Medulla oblongata (tissue), 1 donor: ENCODE measurements around the gene TMEM130.

Experiments used
- DNase-seq: peaks from one replicate; pipeline ENCODE4 v3.0.0-alpha.2; 2015; ENCODE audit errors: extremely low spot score

TMEM130 gene

GRCh38 chr7:98869597-98870120 is at the start of gene TMEM130:
TMEM130 (minus strand) TSS chr7:98870014; CDS start chr7:98869861, 153 bp downstream.
- no peak for DNase-seq

GRCh38 chr7:98917331-98917730 is 47.5 kb upstream of the TMEM130 start:
- DNase-seq = no peak

GRCh38 chr7:98913612-98914011 is 43.8 kb upstream of the TMEM130 start:
- no peak for DNase-seq

GRCh38 chr7:98913026-98913425 is 43.2 kb upstream of the TMEM130 start:
- no peak for DNase-seq

- DNase-seq = no peak
Observed at GRCh38 chr7:98911916-98912315, 42.1 kb upstream of the TMEM130 start.

GRCh38 chr7:98910427-98910826 is 40.6 kb upstream of the TMEM130 start:
- no peak for DNase-seq

- no peak for DNase-seq
Observed at GRCh38 chr7:98909487-98909886, 39.7 kb upstream of the TMEM130 start.

- no peak for DNase-seq
Observed at GRCh38 chr7:98908585-98908984, 38.8 kb upstream of the TMEM130 start.

- no peak for DNase-seq
Observed at GRCh38 chr7:98907570-98907969, 37.8 kb upstream of the TMEM130 start.

- DNase-seq = no peak
Observed at GRCh38 chr7:98903246-98903645, 33.4 kb upstream of the TMEM130 start.

- DNase-seq = no peak
Observed at GRCh38 chr7:98902523-98902922, 32.7 kb upstream of the TMEM130 start.

- no peak for DNase-seq
Observed at GRCh38 chr7:98900815-98901214, 31.0 kb upstream of the TMEM130 start.

- no peak for DNase-seq
Observed at GRCh38 chr7:98899816-98900215, 30.0 kb upstream of the TMEM130 start.

- DNase-seq = no peak
Observed at GRCh38 chr7:98892609-98893008, 22.8 kb upstream of the TMEM130 start.

GRCh38 chr7:98887038-98887437 is 17.2 kb upstream of the TMEM130 start:
- DNase-seq = no peak

GRCh38 chr7:98884416-98884815 is 14.6 kb upstream of the TMEM130 start:
- DNase-seq = no peak

- no peak for DNase-seq
Observed at GRCh38 chr7:98881561-98882315, 11.9 kb upstream of the TMEM130 start.

- DNase-seq = no peak
Observed at GRCh38 chr7:98880485-98880884, 10.7 kb upstream of the TMEM130 start.

- DNase-seq = no peak
Observed at GRCh38 chr7:98879979-98880315, 10.1 kb upstream of the TMEM130 start.

GRCh38 chr7:98879198-98879978 is 9.6 kb upstream of the TMEM130 start:
- peak; percentile 9 for DNase-seq

- DNase-seq = peak; percentile 49
Observed at GRCh38 chr7:98878365-98879197, 8.8 kb upstream of the TMEM130 start, which contains the start of gene TRRAP. TRRAP (plus strand) TSS chr7:98878532; CDS start chr7:98881151, 2,619 bp downstream.
